ENCODE data around the gene SPECC1.

SPECC1 gene

DNA sequence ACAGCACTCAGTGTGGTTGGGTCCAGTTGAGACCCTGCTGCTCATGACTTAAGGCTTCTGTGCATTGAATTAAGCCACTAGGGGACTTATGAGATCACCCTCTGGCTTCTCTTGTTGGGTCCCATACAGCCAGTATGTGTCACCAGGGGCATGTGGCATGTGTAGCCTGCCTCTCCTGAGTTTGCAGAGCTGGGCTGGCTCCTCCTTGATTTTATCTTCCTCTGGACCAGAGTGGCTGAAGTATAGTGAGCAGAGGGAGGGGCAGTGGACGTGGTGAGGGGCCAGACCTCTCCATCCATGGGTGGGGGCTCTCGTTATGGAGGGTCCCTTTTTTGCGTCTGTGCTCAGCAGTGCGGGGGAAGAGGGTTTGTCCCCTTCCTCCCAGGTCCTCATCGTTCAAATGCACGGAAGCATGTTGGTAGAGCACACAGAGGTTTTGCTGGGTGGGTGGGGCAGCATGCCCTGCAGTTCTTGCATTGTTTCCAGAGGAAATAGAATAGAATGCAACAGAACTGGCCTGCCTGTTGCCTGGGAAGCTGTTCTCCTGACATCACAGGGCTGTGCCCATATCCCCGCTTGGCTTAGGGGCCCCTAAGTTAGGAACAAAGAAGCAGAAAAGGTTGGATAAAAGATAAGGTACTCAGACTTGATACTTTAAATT is 77.4 kb downstream of the SPECC1 start:
- H3K9me3 Mint-ChIP-seq, result no peaks in the 10 kb centered on the region
- no peak overlapping the region for H3K4me3 Mint-ChIP-seq
- peak overlapping the region in 1 of 3 experiments; percentile 42 for H3K27ac Mint-ChIP-seq
- TF ChIP-seq, protein P1, sequence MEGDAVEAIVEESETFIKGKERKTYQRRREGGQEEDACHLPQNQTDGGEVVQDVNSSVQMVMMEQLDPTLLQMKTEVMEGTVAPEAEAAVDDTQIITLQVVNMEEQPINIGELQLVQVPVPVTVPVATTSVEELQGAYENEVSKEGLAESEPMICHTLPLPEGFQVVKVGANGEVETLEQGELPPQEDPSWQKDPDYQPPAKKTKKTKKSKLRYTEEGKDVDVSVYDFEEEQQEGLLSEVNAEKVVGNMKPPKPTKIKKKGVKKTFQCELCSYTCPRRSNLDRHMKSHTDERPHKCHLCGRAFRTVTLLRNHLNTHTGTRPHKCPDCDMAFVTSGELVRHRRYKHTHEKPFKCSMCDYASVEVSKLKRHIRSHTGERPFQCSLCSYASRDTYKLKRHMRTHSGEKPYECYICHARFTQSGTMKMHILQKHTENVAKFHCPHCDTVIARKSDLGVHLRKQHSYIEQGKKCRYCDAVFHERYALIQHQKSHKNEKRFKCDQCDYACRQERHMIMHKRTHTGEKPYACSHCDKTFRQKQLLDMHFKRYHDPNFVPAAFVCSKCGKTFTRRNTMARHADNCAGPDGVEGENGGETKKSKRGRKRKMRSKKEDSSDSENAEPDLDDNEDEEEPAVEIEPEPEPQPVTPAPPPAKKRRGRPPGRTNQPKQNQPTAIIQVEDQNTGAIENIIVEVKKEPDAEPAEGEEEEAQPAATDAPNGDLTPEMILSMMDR (IDR thresholded peaks at IDR 0.05; ENCODE audit: unreplicated experiment in 3 of 3), result no peak
- no peaks in the 10 kb centered on the region for H3K36me3 Mint-ChIP-seq (ENCODE audit: low read depth)
- H3K4me1 Mint-ChIP-seq, result peaks cover 3% of the 10 kb centered on the region
- H3K27me3 Mint-ChIP-seq (ENCODE audit: low read depth), result peaks cover 8% of the 10 kb centered on the region

DNA sequence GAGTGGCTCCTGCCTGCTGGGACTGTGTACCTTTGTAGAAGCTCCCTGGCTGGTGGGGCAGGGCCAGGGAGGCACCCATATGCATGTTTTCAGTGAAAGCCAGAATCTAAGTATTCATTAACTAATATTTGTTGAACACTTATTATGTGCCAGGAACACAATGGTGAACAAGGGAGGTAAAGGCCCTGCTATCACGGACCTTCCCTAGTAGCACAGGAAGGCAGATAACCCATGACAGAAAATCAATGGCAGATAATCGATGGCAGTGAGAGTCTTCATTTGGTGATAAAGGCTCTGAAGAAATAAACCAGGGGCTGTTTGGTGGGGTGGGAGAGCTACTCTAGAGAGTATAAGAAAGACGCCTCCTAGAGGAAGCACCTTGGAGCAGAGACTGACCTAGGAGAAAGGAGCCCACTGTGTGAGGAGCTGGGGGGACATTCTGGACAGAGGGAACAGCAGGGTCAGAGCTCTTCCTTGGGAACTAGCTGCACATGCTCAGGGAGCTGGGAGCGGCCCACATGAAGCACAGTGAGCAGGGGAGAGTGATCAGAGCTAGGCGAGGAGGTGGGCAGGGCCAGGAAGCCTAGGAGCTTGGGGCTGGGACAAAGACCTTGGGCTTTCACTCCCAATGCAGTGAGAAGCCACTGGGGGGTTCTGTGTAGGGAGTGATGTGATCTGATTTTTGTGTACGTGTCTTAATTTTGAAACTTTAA is 78.5 kb downstream of the SPECC1 start:
- Mint-ChIP-seq H3K27ac (no peak overlapping the region), H3K4me3 (no peak overlapping the region), H3K36me3 (ENCODE audit: low read depth) (no peaks in the 10 kb centered on the region), H3K27me3 (ENCODE audit: low read depth) (peaks cover 8% of the 10 kb centered on the region), H3K4me1 (peaks cover 14% of the 10 kb centered on the region), H3K9me3 (no peaks in the 10 kb centered on the region)
- TF ChIP-seq, protein P1 (IDR thresholded peaks at IDR 0.05; ENCODE audit: unreplicated experiment in 3 of 3), result no peak

DNA sequence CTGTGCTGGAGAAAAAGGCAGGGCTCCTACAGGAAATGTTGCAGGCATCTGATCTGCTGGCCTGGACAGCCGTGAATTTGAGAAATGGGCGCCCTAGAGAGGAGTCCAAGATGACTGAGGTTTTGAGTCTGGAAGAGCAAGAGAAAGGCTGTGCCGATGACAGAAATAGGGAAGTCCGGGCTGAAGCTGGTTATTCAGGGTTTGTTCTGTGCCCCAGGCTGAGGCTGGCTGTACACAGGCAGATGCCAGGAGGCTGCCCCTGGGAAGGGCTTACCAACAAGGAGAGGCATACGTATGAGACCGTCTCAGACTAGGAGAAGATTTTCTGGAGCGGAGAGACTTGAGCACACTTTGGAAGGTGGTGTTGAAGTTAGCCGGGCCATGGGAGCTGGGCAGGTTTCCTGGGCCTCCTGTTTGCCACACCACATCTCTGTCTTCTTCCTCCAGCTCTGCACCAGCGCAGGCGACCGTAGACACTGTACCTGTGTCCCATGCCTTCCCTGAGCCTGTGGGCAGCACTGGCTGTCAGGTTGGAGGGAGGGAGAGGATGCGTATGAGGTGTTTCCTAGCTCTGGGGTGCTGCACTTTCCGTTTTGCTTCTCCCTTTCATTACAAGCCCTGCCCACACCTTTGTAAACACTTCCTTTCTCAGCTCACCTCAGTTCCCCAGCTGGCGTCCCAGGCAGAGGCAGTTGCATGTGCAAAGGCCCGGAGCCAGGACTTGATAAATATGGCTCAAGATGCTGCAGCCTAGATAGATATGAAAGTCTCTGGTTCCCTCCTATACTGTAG is 80.8 kb downstream of the SPECC1 start:
- TF ChIP-seq, protein P1 (IDR thresholded peaks at IDR 0.05; ENCODE audit: unreplicated experiment in 3 of 3), result no peak
- peaks cover 27% of the 10 kb centered on the region for H3K4me1 Mint-ChIP-seq
- H3K9me3 Mint-ChIP-seq, result no peaks in the 10 kb centered on the region
- H3K36me3 Mint-ChIP-seq (ENCODE audit: low read depth), result no peaks in the 10 kb centered on the region
- no peak overlapping the region for H3K4me3 Mint-ChIP-seq
- peak overlapping the region in 1 of 3 experiments; percentile 78 for H3K27ac Mint-ChIP-seq
- H3K27me3 Mint-ChIP-seq (ENCODE audit: low read depth), result peaks cover 14% of the 10 kb centered on the region

DNA sequence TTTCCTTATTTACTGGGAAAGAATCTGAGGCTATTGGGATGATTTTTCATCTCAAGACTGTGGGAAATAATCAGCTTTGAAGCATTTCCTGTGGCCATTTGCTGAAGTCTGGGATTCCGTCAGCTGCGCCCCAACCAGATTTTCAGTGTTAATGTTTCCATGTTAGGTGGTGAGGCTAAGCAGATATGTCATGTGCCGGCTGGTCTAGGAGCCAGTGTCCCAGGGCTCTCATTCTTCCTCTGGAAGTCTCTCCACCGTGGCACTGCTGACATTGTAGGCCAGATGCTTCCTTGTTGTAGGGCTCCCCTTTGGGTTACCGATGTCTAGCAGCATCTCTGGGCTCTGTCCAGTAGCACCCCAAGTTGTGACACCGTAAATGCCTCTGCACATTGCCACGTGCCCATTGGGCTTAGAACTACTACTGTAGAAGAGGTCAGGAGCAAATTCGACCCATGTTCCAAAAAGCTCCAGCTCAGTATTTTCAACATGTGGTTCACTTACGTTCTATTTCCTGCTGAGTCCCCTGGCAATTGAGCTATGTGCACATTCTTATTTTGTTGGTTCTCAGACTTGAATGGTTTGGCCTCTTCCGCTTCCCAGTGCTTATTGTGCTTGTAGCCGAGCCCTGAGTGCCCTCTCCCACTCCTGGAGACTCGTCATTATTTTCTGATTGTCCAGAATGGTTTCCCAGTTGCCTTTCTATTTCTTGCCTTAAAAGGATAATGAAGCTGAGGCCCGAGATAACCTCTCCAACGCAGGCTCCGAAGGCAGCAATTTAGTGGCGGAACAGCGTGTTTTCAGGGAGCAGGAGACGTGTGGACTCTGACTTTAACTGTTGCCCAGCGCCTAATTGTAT is 82.2 kb downstream of the SPECC1 start:
- TF ChIP-seq, protein P1 (IDR thresholded peaks at IDR 0.05; ENCODE audit: unreplicated experiment in 3 of 3), result no peak
- Mint-ChIP-seq H3K27me3 (ENCODE audit: low read depth) (peaks cover 16% of the 10 kb centered on the region), H3K4me1 (peaks cover 32% of the 10 kb centered on the region), H3K4me3 (peak overlapping the region in 1 of 3 experiments; percentile 18), H3K27ac (peak overlapping the region; percentile 78 to 89 (median 85)), H3K36me3 (ENCODE audit: low read depth) (no peaks in the 10 kb centered on the region), H3K9me3 (no peaks in the 10 kb centered on the region)

DNA sequence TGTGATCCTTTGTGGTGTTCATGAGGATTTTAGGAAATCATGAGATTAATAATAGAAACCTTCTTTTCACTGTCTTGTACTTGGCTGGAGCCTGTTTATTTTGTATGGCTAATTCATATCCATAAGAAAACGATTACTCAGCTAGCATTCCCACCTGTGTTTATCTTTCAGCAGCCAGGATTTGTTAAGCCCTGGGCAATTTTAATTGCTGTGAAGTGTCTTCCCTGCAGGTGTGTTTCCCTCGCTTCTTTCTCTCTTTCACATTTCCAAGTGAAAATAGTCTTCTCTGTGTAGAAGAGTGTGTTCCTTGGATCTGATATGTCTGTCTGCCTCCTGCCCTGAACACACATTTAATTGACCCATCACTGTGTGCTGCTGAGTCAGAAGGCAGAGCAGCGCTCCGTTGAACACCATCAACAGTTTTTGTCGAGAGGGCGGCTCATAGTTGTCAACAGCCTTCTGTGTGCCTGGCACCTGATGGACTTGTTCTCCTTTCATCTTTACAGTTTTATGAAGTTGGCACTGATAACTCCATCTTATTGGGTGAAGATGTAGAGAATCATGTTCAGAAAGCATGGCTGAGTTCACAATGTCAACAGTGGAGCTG is 83.2 kb downstream of the SPECC1 start:
- Mint-ChIP-seq H3K9me3 (no peaks in the 10 kb centered on the region), H3K27ac (peak overlapping the region; percentile 78 to 89 (median 85)), H3K4me3 (no peak overlapping the region), H3K36me3 (ENCODE audit: low read depth) (no peaks in the 10 kb centered on the region), H3K27me3 (ENCODE audit: low read depth) (peaks cover 16% of the 10 kb centered on the region), H3K4me1 (peaks cover 32% of the 10 kb centered on the region)
- TF ChIP-seq, protein P1 (IDR thresholded peaks at IDR 0.05; ENCODE audit: unreplicated experiment in 3 of 3), result no peak
